Subcutaneous adipose tissue (tissue), 4 donors: ENCODE data around the gene MTMR2. TPM values are rescaled to one million over a fixed set of nuclear protein-coding genes. Genes with fewer than 3 reads are reported as not detected.

Experiments
- CTCF ChIP-seq: fragments of 450-650 bp; IDR thresholded peaks from one replicate; pipeline ENCODE4 v1.5.1; 2016; ENCODE audit warnings: low read depth, mild to moderate bottlenecking, control low read depth, antibody characterized with exemption, moderate library complexity
- total RNA-seq, 4 donors: library from RNA; depleted of rRNA; stranded (reverse); fragments of >200 nt; gene quantifications; one replicate each; pipeline ENCODE4 v1.1.0, GENCODE V29; 2016

MTMR2 gene
- total RNA-seq, 4 donors from 2014 or later: 19.8 to 36.5 (median 27.6) TPM

- no peak for TF ChIP-seq CTCF
Observed at GRCh38 chr11:95919514-95919913, 4.4 kb downstream of the MTMR2 start.

GRCh38 chr11:95918720-95919119 lies 5.2 kb downstream of the MTMR2 start:
- no peak for TF ChIP-seq CTCF

GRCh38 chr11:95918056-95918455 lies 5.9 kb downstream of the MTMR2 start:
- no peak for TF ChIP-seq CTCF

GRCh38 chr11:95917193-95918036 lies 6.5 kb downstream of the MTMR2 start:
- TF ChIP-seq CTCF: no peak

- TF ChIP-seq CTCF: no peak
Observed at GRCh38 chr11:95916049-95916448, 7.9 kb downstream of the MTMR2 start.

- no peak for TF ChIP-seq CTCF
Observed at GRCh38 chr11:95915051-95915450, 8.9 kb downstream of the MTMR2 start.

GRCh38 chr11:95913830-95914615 lies 9.9 kb downstream of the MTMR2 start:
- no peak for TF ChIP-seq CTCF
